HL-60 (cell line): Measurements from ENCODE around the gene PPCDC.

ENCODE experiments used
- CTCF ChIP-seq: IDR thresholded peaks from one replicate; pipeline ENCODE4 v1.5.1; 2011; ENCODE audit warnings: low read length, control low read depth, inconsistent platforms; ENCODE audit not compliant: insufficient read depth
- GABPA ChIP-seq: IDR thresholded peaks from 2 replicates; pipeline ENCODE4 v1.6.1; 2012; ENCODE audit warnings: low read depth
- POLR2AphosphoS5 ChIP-seq: IDR thresholded peaks from 2 replicates; pipeline ENCODE4 v1.6.1; 2012; ENCODE audit warnings: low read depth
- SPI1 ChIP-seq: IDR thresholded peaks from 2 replicates; pipeline ENCODE4 v1.6.1; 2012; ENCODE audit warnings: low read depth, mild to moderate bottlenecking, borderline replicate concordance

GRCh38 chr15:75082689-75083088 is 59.3 kb downstream of the PPCDC start:
- no peak for TF ChIP-seq POLR2AphosphoS5
- no peak for TF ChIP-seq CTCF
- no peak for TF ChIP-seq SPI1
- TF ChIP-seq GABPA, result no peak
